Measurements from ENCODE around the gene EMC6.
A peak's percentile ranks its signal among the peaks of the same experiment; 100 is the strongest.

The EMC6 gene

DNA sequence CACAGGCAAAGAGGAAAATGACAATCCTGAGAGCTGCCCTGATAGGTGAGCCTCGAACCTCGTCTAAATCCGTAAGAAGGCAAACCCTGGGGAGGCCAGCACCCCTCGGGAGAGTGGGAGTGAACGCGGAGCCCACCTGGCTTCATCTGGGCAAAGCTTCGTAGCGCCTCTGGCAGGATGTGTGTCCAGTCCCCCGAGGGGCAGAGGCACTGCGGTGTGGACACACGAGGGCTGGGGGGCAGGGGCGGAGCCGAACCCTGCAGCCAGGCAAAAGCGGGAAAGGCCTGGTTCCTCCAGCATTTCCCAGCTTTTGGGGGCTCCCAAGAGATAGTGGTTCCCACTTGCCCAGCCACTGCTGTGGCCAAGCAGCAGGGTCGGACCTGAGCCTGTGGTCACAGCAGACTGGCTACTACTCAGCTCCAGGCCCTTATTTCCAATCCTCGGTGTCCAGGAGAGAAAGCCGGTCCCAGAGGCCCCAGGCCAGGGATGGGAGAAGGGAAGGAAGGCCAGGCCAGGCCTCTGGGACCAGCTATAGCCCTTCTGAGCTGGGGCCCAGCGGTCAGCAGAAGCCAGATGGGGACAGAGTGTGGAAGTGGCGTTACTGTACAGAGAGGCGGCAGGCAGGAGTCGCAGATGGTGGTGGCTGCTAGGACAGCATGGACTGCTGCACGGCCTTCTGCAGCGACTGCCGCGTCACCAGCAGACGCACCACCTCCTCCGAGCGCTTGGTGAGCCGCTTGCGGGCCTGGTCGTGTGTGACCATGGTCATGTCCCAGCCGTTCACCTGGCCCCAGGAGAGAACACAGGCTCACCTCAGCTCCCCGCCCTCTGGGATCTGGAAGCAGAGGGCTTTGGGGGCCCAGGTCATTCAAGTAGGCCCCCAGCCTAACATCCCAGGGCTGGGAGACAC lies 5.3 kb upstream of the EMC6 start:
- Mint-ChIP-seq H3K27ac (no peak overlapping the region), H3K4me1 (peaks cover 27% of the 10 kb centered on the region), H3K36me3 (ENCODE audit: low read depth) (peaks cover 24% of the 10 kb centered on the region), H3K27me3 (ENCODE audit: low read depth) (peaks cover 5% of the 10 kb centered on the region), H3K9me3 (no peaks in the 10 kb centered on the region), H3K4me3 (no peak overlapping the region)
- no peak for TF ChIP-seq CTCF (IDR thresholded peaks at IDR 0.05; ENCODE audit: unreplicated experiment in 3 of 3)

DNA sequence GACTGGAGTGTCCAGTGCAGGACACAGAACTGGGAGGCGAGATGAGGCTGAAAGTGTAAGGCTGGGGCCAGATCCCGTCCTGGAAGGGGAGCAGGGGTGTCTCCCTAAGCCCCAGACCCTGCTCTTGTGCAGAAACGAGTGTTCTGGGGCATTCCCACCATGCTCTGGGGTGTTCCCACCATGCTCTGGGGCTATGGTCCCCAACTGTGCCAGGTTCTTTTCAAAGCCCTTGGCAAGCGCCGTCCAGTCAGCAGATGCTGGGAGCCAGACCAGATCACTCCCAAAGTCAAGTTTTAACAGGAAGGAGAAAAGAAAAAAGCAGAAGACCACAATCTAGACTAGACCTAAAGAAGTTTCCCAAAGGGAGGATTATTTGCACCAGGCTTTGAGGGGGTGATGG lies 2.8 kb upstream of the EMC6 start:
- peak overlapping the region; percentile 95 to 98 (median 98) for H3K4me3 Mint-ChIP-seq
- peaks cover 5% of the 10 kb centered on the region for H3K27me3 Mint-ChIP-seq (ENCODE audit: low read depth)
- peaks cover 37% of the 10 kb centered on the region for H3K4me1 Mint-ChIP-seq
- peaks cover 27% of the 10 kb centered on the region for H3K36me3 Mint-ChIP-seq (ENCODE audit: low read depth)
- H3K27ac Mint-ChIP-seq = peak overlapping the region; percentile 87 to 93 (median 91)
- H3K9me3 Mint-ChIP-seq = no peaks in the 10 kb centered on the region
- TF ChIP-seq CTCF (IDR thresholded peaks at IDR 0.05; ENCODE audit: unreplicated experiment in 3 of 3) = no peak

DNA sequence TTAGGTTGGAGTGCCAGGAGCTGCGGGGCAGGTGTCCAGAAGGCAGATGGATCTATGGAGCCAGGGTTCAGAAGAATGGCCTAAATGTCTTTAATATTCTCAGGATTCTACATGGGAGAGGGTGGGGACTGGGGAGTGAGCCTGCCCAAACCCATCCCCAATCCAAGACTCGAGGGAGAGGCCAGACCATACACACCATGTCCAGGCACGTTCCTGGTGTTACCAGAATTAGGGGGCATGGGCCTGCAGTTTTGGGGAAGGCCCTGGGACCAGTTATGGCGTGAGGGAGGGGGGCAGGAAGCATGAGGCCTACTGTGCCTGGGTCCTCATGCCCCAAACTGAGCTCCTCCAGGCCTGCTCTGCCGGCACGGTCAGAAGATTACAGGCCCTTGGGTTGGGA lies 2.1 kb upstream of the EMC6 start:
- Mint-ChIP-seq H3K4me1 (peaks cover 32% of the 10 kb centered on the region), H3K27me3 (ENCODE audit: low read depth) (peaks cover 5% of the 10 kb centered on the region)
- no peak for TF ChIP-seq CTCF (IDR thresholded peaks at IDR 0.05; ENCODE audit: unreplicated experiment in 3 of 3)

DNA sequence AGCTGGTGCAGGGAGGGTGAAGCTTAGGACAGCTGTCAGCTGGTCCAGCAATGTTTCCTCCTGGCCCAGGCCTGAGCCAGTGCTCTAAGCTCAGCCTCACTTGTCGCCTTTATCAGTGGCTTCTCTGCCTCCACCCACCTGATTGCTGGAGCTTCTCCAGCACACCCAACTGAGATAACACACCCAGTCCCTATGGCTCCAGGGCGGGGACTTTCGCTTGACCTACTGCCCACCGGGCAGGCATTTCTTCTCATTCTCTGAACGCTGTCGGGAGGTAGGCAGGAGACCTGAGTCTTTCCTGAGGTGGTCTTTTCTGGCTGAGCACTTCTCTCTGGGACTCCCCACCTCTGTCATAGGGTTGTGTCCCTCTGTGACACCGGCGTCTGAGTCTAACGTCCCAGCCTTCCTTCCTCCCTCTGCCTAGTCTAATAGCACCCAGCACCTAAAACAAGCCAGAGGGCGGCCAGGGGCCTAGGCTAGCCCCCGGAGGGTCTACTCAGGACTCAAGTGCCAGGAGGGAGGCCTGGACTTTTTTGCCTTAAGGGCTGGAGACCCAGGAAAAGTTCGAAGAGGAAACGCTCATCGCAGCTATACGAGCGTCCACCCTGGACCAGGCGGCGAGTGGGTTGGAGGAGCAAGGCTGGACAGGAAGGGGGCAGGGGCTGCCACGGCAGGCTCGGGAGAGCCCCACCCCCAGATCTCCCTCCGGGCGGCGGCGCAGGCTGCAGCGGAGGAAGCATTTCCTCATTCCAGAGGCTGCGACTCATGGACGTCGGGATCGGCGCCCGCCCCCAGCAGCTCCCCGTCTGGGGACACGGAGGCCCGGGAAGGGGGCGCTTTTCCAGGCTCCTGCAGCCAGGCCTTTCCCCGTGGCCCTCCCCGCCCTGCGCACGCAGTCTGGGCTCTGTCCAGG lies 990 bp upstream of the EMC6 start:
- peaks cover 28% of the 10 kb centered on the region for H3K36me3 Mint-ChIP-seq (ENCODE audit: low read depth)
- peak overlapping the region; percentile 87 to 98 (median 93) for H3K27ac Mint-ChIP-seq
- TF ChIP-seq CTCF (IDR thresholded peaks at IDR 0.05; ENCODE audit: unreplicated experiment in 3 of 3) = no peak
- peaks cover 32% of the 10 kb centered on the region for H3K4me1 Mint-ChIP-seq
- no peaks in the 10 kb centered on the region for H3K9me3 Mint-ChIP-seq
- H3K27me3 Mint-ChIP-seq (ENCODE audit: low read depth) = peaks cover 5% of the 10 kb centered on the region
- peak overlapping the region; percentile 95 to 98 (median 98) for H3K4me3 Mint-ChIP-seq

More for the DNA sequence above, 2.1 kb upstream of the EMC6 start:
- H3K4me3 Mint-ChIP-seq = peak overlapping the region; percentile 95 to 98 (median 98)
- peaks cover 25% of the 10 kb centered on the region for H3K36me3 Mint-ChIP-seq (ENCODE audit: low read depth)
- H3K9me3 Mint-ChIP-seq = no peaks in the 10 kb centered on the region
- H3K27ac Mint-ChIP-seq = peak overlapping the region; percentile 87 to 93 (median 91)

DNA sequence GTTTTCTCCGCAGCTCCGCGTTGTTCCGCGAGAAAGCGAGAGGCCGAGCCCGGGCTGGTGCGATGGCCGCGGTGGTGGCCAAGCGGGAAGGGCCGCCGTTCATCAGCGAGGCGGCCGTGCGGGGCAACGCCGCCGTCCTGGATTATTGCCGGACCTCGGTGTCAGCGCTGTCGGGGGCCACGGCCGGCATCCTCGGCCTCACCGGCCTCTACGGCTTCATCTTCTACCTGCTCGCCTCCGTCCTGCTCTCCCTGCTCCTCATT lies 404 bp downstream of the EMC6 start:
- no peaks in the 10 kb centered on the region for H3K9me3 Mint-ChIP-seq
- peaks cover 5% of the 10 kb centered on the region for H3K27me3 Mint-ChIP-seq (ENCODE audit: low read depth)
- peaks cover 32% of the 10 kb centered on the region for H3K4me1 Mint-ChIP-seq
- peaks cover 25% of the 10 kb centered on the region for H3K36me3 Mint-ChIP-seq (ENCODE audit: low read depth)
- H3K4me3 Mint-ChIP-seq = peak overlapping the region; percentile 95 to 98 (median 98)
- TF ChIP-seq CTCF (IDR thresholded peaks at IDR 0.05; ENCODE audit: unreplicated experiment in 3 of 3) = no peak
- H3K27ac Mint-ChIP-seq = peak overlapping the region; percentile 54 to 98 (median 81)
